LNCAP (cell line): Measurements from ENCODE around the gene MBD3L3.
"Not testable (repeated sequence)": the region's sequence is repeated elsewhere in the genome, so short reads cannot be mapped to it uniquely, and the experiment has no call there.

Experiments used
- TF ChIP-seq, protein P1 (sequence below): fragments of 450-650 bp; IDR thresholded peaks from 2 replicates; pipeline ENCODE4 v1.5.1; 2017; ENCODE audit warnings: mild to moderate bottlenecking

Gene MBD3L3

GRCh38 chr19:7040079-7040478, 18.4 kb downstream of the MBD3L3 start, which contains the start of gene MBD3L4:
MBD3L4 (minus strand) TSS chr19:7040179; CDS start chr19:7040144, 35 bp downstream.
- TF ChIP-seq, protein P1, sequence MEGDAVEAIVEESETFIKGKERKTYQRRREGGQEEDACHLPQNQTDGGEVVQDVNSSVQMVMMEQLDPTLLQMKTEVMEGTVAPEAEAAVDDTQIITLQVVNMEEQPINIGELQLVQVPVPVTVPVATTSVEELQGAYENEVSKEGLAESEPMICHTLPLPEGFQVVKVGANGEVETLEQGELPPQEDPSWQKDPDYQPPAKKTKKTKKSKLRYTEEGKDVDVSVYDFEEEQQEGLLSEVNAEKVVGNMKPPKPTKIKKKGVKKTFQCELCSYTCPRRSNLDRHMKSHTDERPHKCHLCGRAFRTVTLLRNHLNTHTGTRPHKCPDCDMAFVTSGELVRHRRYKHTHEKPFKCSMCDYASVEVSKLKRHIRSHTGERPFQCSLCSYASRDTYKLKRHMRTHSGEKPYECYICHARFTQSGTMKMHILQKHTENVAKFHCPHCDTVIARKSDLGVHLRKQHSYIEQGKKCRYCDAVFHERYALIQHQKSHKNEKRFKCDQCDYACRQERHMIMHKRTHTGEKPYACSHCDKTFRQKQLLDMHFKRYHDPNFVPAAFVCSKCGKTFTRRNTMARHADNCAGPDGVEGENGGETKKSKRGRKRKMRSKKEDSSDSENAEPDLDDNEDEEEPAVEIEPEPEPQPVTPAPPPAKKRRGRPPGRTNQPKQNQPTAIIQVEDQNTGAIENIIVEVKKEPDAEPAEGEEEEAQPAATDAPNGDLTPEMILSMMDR: not testable (repeated sequence)

DNA sequence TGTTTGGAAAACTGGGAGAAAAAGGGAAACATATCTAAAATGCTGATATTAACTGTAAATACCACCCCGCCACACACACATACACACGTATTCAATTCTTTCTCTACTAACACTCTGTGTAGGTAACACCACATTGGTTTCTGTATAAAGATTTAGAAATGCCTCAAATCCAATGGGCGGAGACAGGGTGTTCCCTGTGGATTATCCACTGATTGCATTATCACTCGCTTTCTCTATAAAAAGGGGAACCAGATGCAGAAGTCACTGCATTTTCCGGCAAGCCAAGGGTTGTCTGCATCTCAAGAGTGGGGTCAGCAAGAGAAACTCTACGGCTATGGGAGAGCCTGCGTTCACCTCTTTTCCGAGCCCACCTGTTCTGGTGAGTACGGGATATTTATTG, 28.2 kb downstream of the MBD3L3 start, which contains the start of gene MBD3L5:
Gene MBD3L5, plus strand, starts transcription at position 301 of the 400 bp plus-strand sequence. Its CDS starts 34 bp downstream, at position 335.
- TF ChIP-seq, protein P1: not testable (repeated sequence)

- TF ChIP-seq, protein P1: not testable (repeated sequence)
Measured at GRCh38 chr19:7021331-7021730, 37.1 kb downstream of the MBD3L3 start, which contains the start of gene MBD3L2B. MBD3L2B (minus strand) TSS chr19:7021431; CDS start chr19:7021397, 34 bp downstream.

- TF ChIP-seq, protein P1: no peak
Measured at GRCh38 chr19:7018828-7019227, 39.6 kb downstream of the MBD3L3 start.

DNA sequence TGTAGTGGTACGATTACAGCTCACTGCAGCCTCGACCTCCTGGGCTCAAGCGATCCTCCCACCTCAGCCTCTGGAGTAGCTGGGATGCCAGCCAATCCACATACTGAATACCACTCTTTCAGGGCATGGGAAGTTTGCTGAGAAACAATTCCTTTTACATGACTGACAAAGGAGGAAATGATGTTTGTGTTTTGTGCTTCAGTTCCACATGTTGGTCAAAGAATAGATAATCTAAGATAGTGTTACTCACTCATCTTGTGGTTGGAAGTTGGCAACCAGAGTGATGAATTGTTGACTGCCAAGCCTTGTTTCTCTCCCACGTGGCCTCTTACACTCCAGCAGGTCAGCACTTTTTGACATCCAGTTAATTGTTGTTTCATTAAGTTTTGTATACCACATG, 44.8 kb downstream of the MBD3L3 start:
- TF ChIP-seq, protein P1: no peak

DNA sequence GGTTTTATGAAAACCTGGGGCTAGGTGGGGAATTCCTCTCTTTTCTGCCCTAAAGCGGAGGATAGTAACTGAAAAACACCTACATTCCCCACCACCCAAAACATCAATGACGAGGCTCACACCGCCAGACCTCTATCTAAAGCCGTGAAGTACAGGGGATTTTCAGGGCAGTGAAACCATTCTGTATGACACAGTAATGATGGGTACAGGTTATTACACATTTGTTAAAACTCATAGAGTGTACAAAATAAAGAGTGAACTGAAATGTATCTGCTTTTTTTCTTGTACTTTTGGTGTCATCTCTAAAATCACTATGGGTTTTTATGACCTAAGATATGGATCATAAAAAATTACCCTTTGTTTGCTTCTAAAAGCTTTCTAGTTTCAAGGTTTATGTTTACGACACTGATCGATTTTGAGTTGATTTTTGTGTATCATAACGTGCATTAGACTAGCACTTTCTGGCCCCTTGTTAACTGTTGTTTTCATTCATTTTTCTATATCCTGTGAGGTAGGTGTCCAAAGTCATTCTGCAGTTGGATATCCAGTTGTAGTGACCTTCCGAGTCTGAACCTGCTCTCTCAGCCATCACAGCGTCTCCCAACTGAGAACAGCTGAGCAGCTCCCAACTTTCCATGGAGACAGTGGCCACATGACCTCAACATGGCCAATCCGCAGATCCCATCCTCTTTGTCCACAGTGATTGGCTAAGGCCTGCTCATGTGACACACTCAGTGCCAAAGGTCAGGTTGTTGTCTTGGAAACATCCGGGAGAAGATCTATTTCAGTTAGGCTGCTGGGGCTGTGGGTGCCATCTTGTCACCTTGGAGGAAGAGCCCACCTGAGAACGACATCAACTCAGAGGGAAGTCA, 47.5 kb downstream of the MBD3L3 start:
- TF ChIP-seq, protein P1: no peak

DNA sequence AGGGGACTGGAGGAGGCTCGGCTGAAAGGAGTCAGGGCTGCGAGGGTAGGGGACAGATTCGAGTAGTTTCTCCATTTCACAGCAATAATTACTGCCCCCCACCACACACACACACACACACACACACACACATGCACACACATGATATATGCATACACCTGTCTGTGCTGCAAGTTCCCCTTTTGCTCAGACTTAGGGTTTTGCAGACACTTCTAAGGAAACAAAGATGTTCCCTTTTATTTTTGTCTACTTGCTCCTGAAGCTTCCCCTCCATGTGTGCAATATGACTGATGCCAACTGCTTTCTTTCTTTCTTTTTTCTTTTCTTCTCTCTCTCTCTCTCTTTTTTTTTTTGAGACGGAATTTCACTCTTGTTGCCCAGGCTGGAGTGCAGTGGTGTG, 50.6 kb downstream of the MBD3L3 start:
- TF ChIP-seq, protein P1: no peak
